ENCODE measurements around the gene MIF. TPM values are rescaled to one million over a fixed set of nuclear protein-coding genes. Genes with fewer than 3 reads are reported as not detected.

The MIF gene
- total and polyA plus RNA-seq, 2 donors (not counting 3 experiments of a cell fraction or from before 2014, with no cell fraction given) = 529 to 674 TPM

- no peaks in the 10 kb centered on the region for H3K9me1 ChIP-seq (replicated peaks; ENCODE audit: control insufficient read depth, extremely low read depth, insufficient read depth, low read length)
- H2AFZ ChIP-seq (ENCODE audit: low read depth, low read length) = peak overlapping the region; percentile 97
- peak overlapping the region; percentile 93 for H3K4me2 ChIP-seq (ENCODE audit: insufficient read depth, low read length)
- no peak for FAIRE-seq
- intact Hi-C loops (cut with micrococcal nuclease) = no loop called here
- H3K9ac ChIP-seq (replicated peaks; ENCODE audit: extremely low read depth, insufficient read depth, low read length) = peak overlapping the region; percentile 88
- no TSS peak for BruUV-seq (replicated peaks)
- H3K27me3 ChIP-seq (ENCODE audit: control insufficient read depth in 2 of 2, insufficient read depth in 2 of 2, low read length in 2 of 2) = peaks cover 0 to 6% of the 10 kb centered on the region in 2 experiments
- no peaks in the 10 kb centered on the region for H3K79me2 ChIP-seq (ENCODE audit: control insufficient read depth, insufficient read depth, low read length)
- POLR2A ChIA-PET = interaction anchor here (1.5 to 1.6 kb wide), 2 partner anchors 19 to 24 kb away, joined by 3 to 10 read pairs; partner anchors contain the start of gene MIF
- CTCF ChIA-PET = interaction anchor here (0.7 to 1.7 kb wide), 6 partner anchors 13 to 64 kb away, joined by 3 to 14 read pairs (median 4); partner anchors contain the start of gene MIF
- TF ChIP-seq MAX (IDR thresholded peaks at IDR 0.05; ENCODE audit: insufficient read depth, insufficient read length) = no peak
- no peak for TF ChIP-seq MYC (IDR thresholded peaks at IDR 0.05; ENCODE audit: low read depth, low read length)
- TF ChIP-seq JUN (IDR thresholded peaks at IDR 0.05; ENCODE audit: borderline replicate concordance, insufficient read depth, insufficient read length, low read depth) = no peak
- no peak for TF ChIP-seq POLR2AphosphoS5 (IDR thresholded peaks at IDR 0.05; ENCODE audit: insufficient read depth, low read depth, low read length)
- no peak for TF ChIP-seq EZH2 (IDR thresholded peaks at IDR 0.05; ENCODE audit: borderline replicate concordance, low read depth, low read length, severe bottlenecking)
- no peak for TF ChIP-seq POLR2A (IDR thresholded peaks at IDR 0.05; ENCODE audit: low read depth, low read length)
- TF ChIP-seq GATA2 (IDR thresholded peaks at IDR 0.05; ENCODE audit: insufficient read depth, insufficient read length, low read depth, low read length) = no peak
- TF ChIP-seq, protein P1, sequence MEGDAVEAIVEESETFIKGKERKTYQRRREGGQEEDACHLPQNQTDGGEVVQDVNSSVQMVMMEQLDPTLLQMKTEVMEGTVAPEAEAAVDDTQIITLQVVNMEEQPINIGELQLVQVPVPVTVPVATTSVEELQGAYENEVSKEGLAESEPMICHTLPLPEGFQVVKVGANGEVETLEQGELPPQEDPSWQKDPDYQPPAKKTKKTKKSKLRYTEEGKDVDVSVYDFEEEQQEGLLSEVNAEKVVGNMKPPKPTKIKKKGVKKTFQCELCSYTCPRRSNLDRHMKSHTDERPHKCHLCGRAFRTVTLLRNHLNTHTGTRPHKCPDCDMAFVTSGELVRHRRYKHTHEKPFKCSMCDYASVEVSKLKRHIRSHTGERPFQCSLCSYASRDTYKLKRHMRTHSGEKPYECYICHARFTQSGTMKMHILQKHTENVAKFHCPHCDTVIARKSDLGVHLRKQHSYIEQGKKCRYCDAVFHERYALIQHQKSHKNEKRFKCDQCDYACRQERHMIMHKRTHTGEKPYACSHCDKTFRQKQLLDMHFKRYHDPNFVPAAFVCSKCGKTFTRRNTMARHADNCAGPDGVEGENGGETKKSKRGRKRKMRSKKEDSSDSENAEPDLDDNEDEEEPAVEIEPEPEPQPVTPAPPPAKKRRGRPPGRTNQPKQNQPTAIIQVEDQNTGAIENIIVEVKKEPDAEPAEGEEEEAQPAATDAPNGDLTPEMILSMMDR (IDR thresholded peaks at IDR 0.05; ENCODE audit: extremely low read depth in 1 of 2, insufficient read depth in 1 of 2, low read depth in 1 of 2, low read length in 2 of 2) = no peak
- no peak for TF ChIP-seq FOS (IDR thresholded peaks at IDR 0.05; ENCODE audit: borderline replicate concordance, insufficient read depth, low read length)
- dilution Hi-C loops (cut with MboI; ENCODE audit: extremely low pct_ligation_motif_present, low sequenced_read_pairs) = no loop called here
- DNase-seq (ENCODE audit: low read depth, low spot score) = no peak
- H3K36me3 ChIP-seq (ENCODE audit: control insufficient read depth in 2 of 2, extremely low read depth in 1 of 2, insufficient read depth in 2 of 2, low read length in 2 of 2) = peaks cover 0 to 2% of the 10 kb centered on the region in 2 experiments
- H4K20me1 ChIP-seq (replicated peaks; ENCODE audit: control insufficient read depth, extremely low read depth, insufficient read depth, low read length) = no peaks in the 10 kb centered on the region
- H3K27ac ChIP-seq (ENCODE audit: insufficient read depth, low read depth, low read length) = peak overlapping the region; percentile 84
- peak overlapping the region; percentile 45 to 87 (median 72) for H3K4me3 ChIP-seq (replicated peaks in 1 of 3; ENCODE audit: insufficient read depth in 1 of 3, low read depth in 1 of 3, low read length in 3 of 3)
- H3K4me1 ChIP-seq (ENCODE audit: control insufficient read depth, extremely low read depth, insufficient read depth, low read length) = peaks cover 12% of the 10 kb centered on the region
- H3K9me3 ChIP-seq (replicated peaks; ENCODE audit: control insufficient read depth, insufficient read depth, low read length) = no peaks in the 10 kb centered on the region
Measured at GRCh38 chr22:23913306-23913660, 19.1 kb downstream of the MIF start.
